ENCODE data around the gene C1GALT1C1L.
"Not testable (repeated sequence)": the region's sequence is repeated elsewhere in the genome, so short reads cannot be mapped to it uniquely, and the experiment has no call there.

Gene C1GALT1C1L

GRCh38 chr2:43675646-43676321 is 445 bp downstream of the C1GALT1C1L start:
- no peak for DNase-seq (ENCODE audit: low read depth, low spot score)
- H3K4me3 ChIP-seq (ENCODE audit: low read length) = no peak overlapping the region

- no peak for DNase-seq (ENCODE audit: low read depth, low spot score)
- no peak overlapping the region for H3K4me3 ChIP-seq (ENCODE audit: low read length)
These were observed 19.0 kb downstream of the C1GALT1C1L start for GRCh38 chr2:43657241-43657640.

- no peak overlapping the region for H3K4me3 ChIP-seq (ENCODE audit: low read length)
These were observed 22.7 kb downstream of the C1GALT1C1L start for GRCh38 chr2:43653506-43653905.

GRCh38 chr2:43648994-43649701 is 27.1 kb downstream of the C1GALT1C1L start:
- H3K4me3 ChIP-seq (ENCODE audit: low read length) = no peak overlapping the region
- no peak for DNase-seq (ENCODE audit: low read depth, low spot score)

More at GRCh38 chr2:43653506-43653905, 22.7 kb downstream of the C1GALT1C1L start:
- no peak for DNase-seq (ENCODE audit: low read depth, low spot score)

- no peak overlapping the region for H3K4me3 ChIP-seq (ENCODE audit: low read length)
- no peak for DNase-seq (ENCODE audit: low read depth, low spot score)
These were observed 32.5 kb downstream of the C1GALT1C1L start for GRCh38 chr2:43643680-43644079.

GRCh38 chr2:43642363-43642762 is 33.9 kb downstream of the C1GALT1C1L start:
- no peak for DNase-seq (ENCODE audit: low read depth, low spot score)
- no peak overlapping the region for H3K4me3 ChIP-seq (ENCODE audit: low read length)

GRCh38 chr2:43637030-43637803 is 39.0 kb downstream of the C1GALT1C1L start, which contains the start of gene PLEKHH2:
Gene PLEKHH2, plus strand, starts transcription at chr2:43637260. Its CDS starts 7,414 bp downstream, at chr2:43644674.
- H3K4me3 ChIP-seq (ENCODE audit: low read length) = peak within 1 kb of the TSS; percentile 60
- peak; percentile 49 for DNase-seq (ENCODE audit: low read depth, low spot score)

GRCh38 chr2:43636621-43637020 is 39.6 kb downstream of the C1GALT1C1L start:
- DNase-seq (ENCODE audit: low read depth, low spot score) = peak; percentile 22
- H3K4me3 ChIP-seq (ENCODE audit: low read length) = peak overlapping the region; percentile 60

- H3K4me3 ChIP-seq (ENCODE audit: low read length); DNase-seq (ENCODE audit: low read depth, low spot score): not testable (repeated sequence)
These were observed 40.1 kb downstream of the C1GALT1C1L start for GRCh38 chr2:43636153-43636552.

- H3K4me3 ChIP-seq (ENCODE audit: low read length) = no peak overlapping the region
- no peak for DNase-seq (ENCODE audit: low read depth, low spot score)
These were observed 41.5 kb downstream of the C1GALT1C1L start for GRCh38 chr2:43634604-43635306.

GRCh38 chr2:43631618-43632317 is 44.5 kb downstream of the C1GALT1C1L start:
- no peak for DNase-seq (ENCODE audit: low read depth, low spot score)
- H3K4me3 ChIP-seq (ENCODE audit: low read length) = no peak overlapping the region
